SHP77 treated with DMSO at 0.1 percent for 48 hours (cell line): ENCODE results near the gene TRIM24.
"Not testable (repeated sequence)": the region's sequence is repeated elsewhere in the genome, so short reads cannot be mapped to it uniquely, and the experiment has no call there.

Source experiments
- DNase-seq: peaks from one replicate; lab custom pipeline; 2025; lab: John Stamatoyannopoulos, UW

Gene TRIM24

GRCh38 chr7:138495485-138495884 is 35.4 kb downstream of the TRIM24 start:
- DNase-seq, result no peak

GRCh38 chr7:138499340-138499739 is 39.3 kb downstream of the TRIM24 start:
- DNase-seq, result no peak

GRCh38 chr7:138500303-138500702 is 40.2 kb downstream of the TRIM24 start:
- not testable (repeated sequence) for DNase-seq

GRCh38 chr7:138500892-138501291 is 40.8 kb downstream of the TRIM24 start:
- DNase-seq, result no peak

- no peak for DNase-seq
These were observed 42.1 kb downstream of the TRIM24 start for GRCh38 chr7:138502023-138502767.

GRCh38 chr7:138505361-138505873 is 45.4 kb downstream of the TRIM24 start:
- no peak for DNase-seq

GRCh38 chr7:138506764-138507163 is 46.7 kb downstream of the TRIM24 start:
- no peak for DNase-seq

GRCh38 chr7:138510003-138510402 is 49.9 kb downstream of the TRIM24 start:
- DNase-seq, result no peak

- DNase-seq, result no peak
These were observed 52.2 kb downstream of the TRIM24 start for GRCh38 chr7:138512092-138512858.

- no peak for DNase-seq
These were observed 52.8 kb downstream of the TRIM24 start for GRCh38 chr7:138512885-138513284.

- DNase-seq, result no peak
These were observed 53.3 kb downstream of the TRIM24 start for GRCh38 chr7:138513344-138513871.

GRCh38 chr7:138514044-138514443 is 54.0 kb downstream of the TRIM24 start:
- DNase-seq, result no peak

GRCh38 chr7:138515001-138515528 is 55.0 kb downstream of the TRIM24 start:
- DNase-seq, result no peak

- no peak for DNase-seq
These were observed 59.2 kb downstream of the TRIM24 start for GRCh38 chr7:138519061-138519798.

- DNase-seq, result no peak
These were observed 60.7 kb downstream of the TRIM24 start for GRCh38 chr7:138520742-138521141.

- no peak for DNase-seq
These were observed 61.9 kb downstream of the TRIM24 start for GRCh38 chr7:138521837-138522461.

GRCh38 chr7:138524259-138524658 is 64.2 kb downstream of the TRIM24 start:
- DNase-seq, result no peak

- DNase-seq, result no peak
These were observed 65.7 kb downstream of the TRIM24 start for GRCh38 chr7:138525757-138526156.

- no peak for DNase-seq
These were observed 67.7 kb downstream of the TRIM24 start for GRCh38 chr7:138527746-138528223.

- DNase-seq, result not testable (repeated sequence)
These were observed 76.8 kb downstream of the TRIM24 start for GRCh38 chr7:138536833-138537232.

GRCh38 chr7:138538518-138538917 is 78.5 kb downstream of the TRIM24 start:
- DNase-seq, result no peak
